Endodermal cell (in vitro differentiated cells): ENCODE data around the gene NAIF1. TPM values are rescaled to one million over a fixed set of nuclear protein-coding genes. Genes with fewer than 3 reads are reported as not detected.

Experiments used
- DNase-seq: peaks from one replicate; pipeline ENCODE4 v3.0.0-alpha.2; 2017
- H3K27ac ChIP-seq: 2 replicates; pipeline ENCODE4 v1.5.1; 2013; ENCODE audit warnings: mild to moderate bottlenecking, low read depth, low read length, moderate library complexity
- H3K27me3 ChIP-seq: 2 replicates; pipeline ENCODE4 v1.6.1; 2013; ENCODE audit warnings: mild to moderate bottlenecking, low read length, moderate library complexity; ENCODE audit not compliant: insufficient read depth, control insufficient read depth, poor library complexity, severe bottlenecking
- H3K36me3 ChIP-seq: 2 replicates; pipeline ENCODE4 v1.7.0; 2013; ENCODE audit warnings: mild to moderate bottlenecking, low read length, moderate library complexity; ENCODE audit not compliant: control insufficient read depth, insufficient read depth
- H3K4me1 ChIP-seq: one replicate; pipeline ENCODE4 v1.7.0; 2013; ENCODE audit warnings: low read length; ENCODE audit not compliant: control insufficient read depth, insufficient read depth
- H3K4me3 ChIP-seq: 2 replicates; pipeline ENCODE4 v1.5.1; 2013; ENCODE audit warnings: mild to moderate bottlenecking, low read length, moderate library complexity
- H3K9ac ChIP-seq: 2 replicates; pipeline ENCODE4 v1.6.1; 2013; ENCODE audit warnings: mild to moderate bottlenecking, low read length, moderate library complexity; ENCODE audit not compliant: poor library complexity, severe bottlenecking; ENCODE audit errors: extremely low read depth
- H3K9me3 ChIP-seq: 2 replicates; pipeline ENCODE4 v1.6.1; 2013; ENCODE audit warnings: mild to moderate bottlenecking, low read length, moderate library complexity; ENCODE audit not compliant: control insufficient read depth
- H3K27ac Mint-ChIP-seq: 2 replicates; pipeline ENCODE4 v1.8.0; 2020; ENCODE audit warnings: mixed read lengths
- H3K27me3 Mint-ChIP-seq: 2 replicates; pipeline ENCODE4 v1.8.0; 2021; ENCODE audit warnings: mild to moderate bottlenecking, mixed read lengths; ENCODE audit not compliant: insufficient read depth
- H3K36me3 Mint-ChIP-seq: 2 replicates; pipeline ENCODE4 v1.8.0; 2020; ENCODE audit warnings: low read depth, mixed read lengths
- H3K4me1 Mint-ChIP-seq: 2 replicates; pipeline ENCODE4 v1.8.0; 2020; ENCODE audit warnings: mixed read lengths
- H3K4me3 Mint-ChIP-seq: 2 replicates; pipeline ENCODE4 v1.8.0; 2020; ENCODE audit warnings: mild to moderate bottlenecking, moderate library complexity, mixed read lengths
- H3K9me3 Mint-ChIP-seq: 2 replicates; pipeline ENCODE4 v1.8.0; 2020; ENCODE audit warnings: mild to moderate bottlenecking, mixed read lengths
- WGBS, 2 experiments: methylation state at CpG; one replicate each; pipeline versions ENCODE4 v1.1.5 to v1.1.7; 2013; ENCODE audit warnings: missing lambda C conversion rate in 2 of 2, mixed read lengths in 1 of 2; ENCODE audit not compliant: insufficient coverage in 1 of 2, insufficient read length in 1 of 2; 5-methylcytosine and 5-hydroxymethylcytosine counted together
- total RNA-seq, 2 donors: library from RNA; stranded (reverse); fragmentation: NEBNext Ultra II Directional in 1 of 2; extraction: Animal tissue kit (Norgen Biotek cat#: 25700) in 1 of 2; gene quantifications; 2 replicates in 1 of 2; 3 replicates in 1 of 2; pipeline ENCODE4 v1.2.1, GENCODE V29; 2021
- TF ChIP-seq, protein P1 (sequence below): fragments of 200-600 bp; sonication (generic); conservative IDR thresholded peaks from 2 replicates; pipeline ENCODE4 v1.5.0; 2021; ENCODE audit warnings: antibody characterized with exemption, mild to moderate bottlenecking

Gene NAIF1
- total RNA-seq, 2 donors from 2014 or later, result 6.2 to 6.6 TPM

DNA sequence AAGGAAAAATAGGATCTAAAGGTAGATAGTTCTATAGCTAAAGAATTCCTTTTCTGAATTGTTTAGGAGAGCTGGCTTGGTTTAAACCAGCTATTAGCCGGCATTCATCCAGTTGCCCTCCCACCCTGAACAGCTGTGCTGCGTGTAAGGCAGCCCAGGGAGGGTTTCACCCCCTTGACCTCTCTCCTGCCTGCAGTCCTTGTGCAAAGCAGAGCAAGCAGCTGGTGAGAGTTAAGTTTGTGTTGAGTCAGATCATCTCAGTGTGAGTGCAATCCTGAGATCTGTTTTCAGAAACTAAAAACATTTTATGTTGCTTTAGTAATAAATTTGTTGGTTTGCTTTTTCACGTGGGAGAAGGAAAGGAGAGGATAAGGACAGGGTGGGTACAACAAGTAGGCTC, 13.9 kb upstream of the NAIF1 start:
- Mint-ChIP-seq H3K36me3 (peaks cover 12% of the 10 kb centered on the region), H3K9me3 (no peaks in the 10 kb centered on the region), H3K27ac (peak overlapping the region; percentile 46), H3K27me3 (no peaks in the 10 kb centered on the region), H3K4me1 (peaks cover 19% of the 10 kb centered on the region), H3K4me3 (no peak overlapping the region)
- TF ChIP-seq, protein P1, sequence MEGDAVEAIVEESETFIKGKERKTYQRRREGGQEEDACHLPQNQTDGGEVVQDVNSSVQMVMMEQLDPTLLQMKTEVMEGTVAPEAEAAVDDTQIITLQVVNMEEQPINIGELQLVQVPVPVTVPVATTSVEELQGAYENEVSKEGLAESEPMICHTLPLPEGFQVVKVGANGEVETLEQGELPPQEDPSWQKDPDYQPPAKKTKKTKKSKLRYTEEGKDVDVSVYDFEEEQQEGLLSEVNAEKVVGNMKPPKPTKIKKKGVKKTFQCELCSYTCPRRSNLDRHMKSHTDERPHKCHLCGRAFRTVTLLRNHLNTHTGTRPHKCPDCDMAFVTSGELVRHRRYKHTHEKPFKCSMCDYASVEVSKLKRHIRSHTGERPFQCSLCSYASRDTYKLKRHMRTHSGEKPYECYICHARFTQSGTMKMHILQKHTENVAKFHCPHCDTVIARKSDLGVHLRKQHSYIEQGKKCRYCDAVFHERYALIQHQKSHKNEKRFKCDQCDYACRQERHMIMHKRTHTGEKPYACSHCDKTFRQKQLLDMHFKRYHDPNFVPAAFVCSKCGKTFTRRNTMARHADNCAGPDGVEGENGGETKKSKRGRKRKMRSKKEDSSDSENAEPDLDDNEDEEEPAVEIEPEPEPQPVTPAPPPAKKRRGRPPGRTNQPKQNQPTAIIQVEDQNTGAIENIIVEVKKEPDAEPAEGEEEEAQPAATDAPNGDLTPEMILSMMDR, result no peak
- Histone ChIP-seq H3K4me3 (no peak overlapping the region), H3K9ac (no peak overlapping the region), H3K36me3 (peaks cover 3% of the 10 kb centered on the region), H3K27me3 (no peaks in the 10 kb centered on the region), H3K4me1 (peaks cover 3% of the 10 kb centered on the region), H3K9me3 (no peaks in the 10 kb centered on the region), H3K27ac (peak overlapping the region; percentile 25)
- no peak for DNase-seq
- 71 to 86% methylated on average over 1 to 3 of the region's 3 CpGs for WGBS, 2 experiments

DNA sequence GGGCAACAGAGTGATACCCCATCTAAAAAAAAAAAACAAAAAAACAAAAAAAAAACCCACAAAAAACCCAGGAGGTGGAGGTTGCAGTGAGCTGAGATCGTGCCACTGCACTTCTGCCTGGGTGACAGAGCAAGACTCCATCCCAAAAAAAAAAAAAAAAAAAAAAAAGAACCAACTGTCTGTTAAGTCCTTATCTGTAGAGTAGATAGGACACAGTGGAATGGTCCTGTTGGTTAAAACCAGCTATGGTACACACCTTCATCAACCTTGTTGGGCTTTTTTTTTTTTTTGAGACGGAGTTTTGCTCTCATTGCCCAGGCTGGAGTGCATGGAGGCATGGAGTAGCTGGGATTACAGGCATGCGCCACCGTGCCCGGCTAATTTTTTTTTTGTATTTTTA, 13.1 kb upstream of the NAIF1 start:
- H3K4me3 Mint-ChIP-seq, result no peak overlapping the region
- WGBS, 2 experiments, result 84 to 93% methylated on average over 4 of the region's 5 CpGs
- peaks cover 9% of the 10 kb centered on the region for H3K36me3 Mint-ChIP-seq
- DNase-seq, result no peak
- H3K4me1 Mint-ChIP-seq, result peaks cover 19% of the 10 kb centered on the region
- no peak overlapping the region for H3K27ac Mint-ChIP-seq
- Histone ChIP-seq H3K36me3 (peaks cover 3% of the 10 kb centered on the region), H3K27me3 (no peaks in the 10 kb centered on the region), H3K4me1 (peaks cover 3% of the 10 kb centered on the region), H3K27ac (no peak overlapping the region), H3K4me3 (no peak overlapping the region), H3K9me3 (no peaks in the 10 kb centered on the region), H3K9ac (no peak overlapping the region)
- H3K27me3 Mint-ChIP-seq, result no peaks in the 10 kb centered on the region
- TF ChIP-seq, protein P1, result no peak
- no peaks in the 10 kb centered on the region for H3K9me3 Mint-ChIP-seq

DNA sequence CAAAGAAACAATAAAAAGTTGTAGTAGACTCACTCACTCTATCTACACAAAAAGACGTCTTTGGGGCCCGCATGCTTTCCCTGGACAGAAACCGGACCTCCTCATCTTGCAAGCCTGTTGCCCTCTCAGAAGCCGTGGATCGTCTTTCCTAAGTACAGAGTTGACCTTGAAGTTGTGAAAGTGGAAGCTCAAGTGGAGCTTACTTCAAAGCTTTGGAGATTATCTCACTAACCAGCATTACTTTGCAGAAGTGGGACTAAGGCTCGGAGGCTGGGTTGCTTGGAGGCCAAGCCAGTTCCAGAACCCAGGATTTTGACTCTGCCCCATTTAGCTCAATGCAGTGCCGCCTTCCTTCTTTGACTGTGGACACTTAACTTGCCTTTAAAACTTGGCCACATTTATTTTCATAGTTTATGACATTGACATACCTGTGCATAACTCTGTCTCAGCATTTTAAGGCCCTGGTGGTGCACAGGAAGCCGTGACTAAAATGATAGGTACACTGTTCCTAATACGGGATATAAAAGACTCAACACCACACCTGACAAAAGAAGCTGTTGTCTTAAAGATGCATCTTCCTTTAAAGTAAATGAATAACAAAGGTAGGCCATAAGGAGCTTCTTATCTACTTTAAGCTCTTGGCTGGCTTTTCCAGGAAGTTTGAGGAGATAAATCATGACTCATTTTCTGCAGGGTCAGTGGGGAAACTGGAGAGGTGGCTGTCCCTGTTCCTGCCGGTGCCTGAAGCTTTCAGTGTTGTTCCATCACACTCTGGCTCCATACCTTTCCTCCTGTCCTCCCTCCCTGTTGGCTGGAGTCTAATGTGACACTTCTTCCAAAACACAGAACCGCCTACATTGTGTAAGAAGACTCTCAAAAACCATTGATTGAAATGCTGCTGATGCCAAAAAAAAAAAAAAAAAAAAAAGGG, 11.6 kb upstream of the NAIF1 start:
- no peaks in the 10 kb centered on the region for H3K9me3 Mint-ChIP-seq
- TF ChIP-seq, protein P1, result no peak
- peak overlapping the region; percentile 20 for H3K4me3 Mint-ChIP-seq
- Histone ChIP-seq H3K4me1 (peaks cover 3% of the 10 kb centered on the region), H3K27me3 (no peaks in the 10 kb centered on the region), H3K9ac (no peak overlapping the region), H3K27ac (no peak overlapping the region), H3K9me3 (no peaks in the 10 kb centered on the region), H3K36me3 (peaks cover 3% of the 10 kb centered on the region), H3K4me3 (peak overlapping the region; percentile 43)
- H3K36me3 Mint-ChIP-seq, result peaks cover 7% of the 10 kb centered on the region
- peak; percentile 63 for DNase-seq
- peaks cover 19% of the 10 kb centered on the region for H3K4me1 Mint-ChIP-seq
- WGBS, 2 experiments, result 86% methylated on average over 7 to 11 of the region's 11 CpGs
- H3K27ac Mint-ChIP-seq, result peak overlapping the region; percentile 89
- H3K27me3 Mint-ChIP-seq, result no peaks in the 10 kb centered on the region
